Measurements from ENCODE around the gene BCAS1.

DNA sequence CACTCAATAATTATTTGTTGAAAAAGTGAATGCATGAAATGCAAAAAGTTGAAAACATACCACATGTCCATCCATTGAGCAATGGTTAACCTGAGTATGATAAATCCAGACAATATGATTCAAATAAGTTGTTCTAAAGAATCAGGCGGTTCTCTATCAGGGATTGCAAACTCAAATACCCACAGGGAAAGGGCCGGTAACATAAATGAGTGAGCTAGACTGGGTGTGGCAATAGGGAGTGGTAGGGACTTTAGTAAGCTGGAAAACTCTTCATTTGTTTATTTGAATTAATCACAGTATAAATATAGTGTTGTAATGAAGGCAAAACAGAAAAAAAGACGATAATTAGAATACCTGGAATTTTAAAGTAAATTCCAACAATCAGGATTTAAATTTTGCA, 106.3 kb downstream of the BCAS1 start:
- no peak for TF ChIP-seq POLR2A (IDR thresholded peaks at IDR 0.05; ENCODE audit: low read depth, low read length)
- TF ChIP-seq, protein P1, sequence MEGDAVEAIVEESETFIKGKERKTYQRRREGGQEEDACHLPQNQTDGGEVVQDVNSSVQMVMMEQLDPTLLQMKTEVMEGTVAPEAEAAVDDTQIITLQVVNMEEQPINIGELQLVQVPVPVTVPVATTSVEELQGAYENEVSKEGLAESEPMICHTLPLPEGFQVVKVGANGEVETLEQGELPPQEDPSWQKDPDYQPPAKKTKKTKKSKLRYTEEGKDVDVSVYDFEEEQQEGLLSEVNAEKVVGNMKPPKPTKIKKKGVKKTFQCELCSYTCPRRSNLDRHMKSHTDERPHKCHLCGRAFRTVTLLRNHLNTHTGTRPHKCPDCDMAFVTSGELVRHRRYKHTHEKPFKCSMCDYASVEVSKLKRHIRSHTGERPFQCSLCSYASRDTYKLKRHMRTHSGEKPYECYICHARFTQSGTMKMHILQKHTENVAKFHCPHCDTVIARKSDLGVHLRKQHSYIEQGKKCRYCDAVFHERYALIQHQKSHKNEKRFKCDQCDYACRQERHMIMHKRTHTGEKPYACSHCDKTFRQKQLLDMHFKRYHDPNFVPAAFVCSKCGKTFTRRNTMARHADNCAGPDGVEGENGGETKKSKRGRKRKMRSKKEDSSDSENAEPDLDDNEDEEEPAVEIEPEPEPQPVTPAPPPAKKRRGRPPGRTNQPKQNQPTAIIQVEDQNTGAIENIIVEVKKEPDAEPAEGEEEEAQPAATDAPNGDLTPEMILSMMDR (IDR thresholded peaks at IDR 0.05 in 2 of 3, conservative IDR thresholded peaks at IDR 0.05 in 1 of 3; ENCODE audit: control insufficient read depth in 2 of 3, extremely low read depth in 1 of 3, insufficient read depth in 1 of 3, low read depth in 3 of 3, low read length in 3 of 3): no peak
- TF ChIP-seq KDM1A (IDR thresholded peaks at IDR 0.05; ENCODE audit: borderline replicate concordance): no peak
- no peak for TF ChIP-seq EP300 (IDR thresholded peaks at IDR 0.05; ENCODE audit: borderline replicate concordance in 1 of 2, control insufficient read depth in 1 of 2, low read depth in 2 of 2, low read length in 2 of 2)
- no peak for TF ChIP-seq TCF7 (IDR thresholded peaks at IDR 0.05; ENCODE audit: borderline replicate concordance)
- TF ChIP-seq BCL11A (IDR thresholded peaks at IDR 0.05; ENCODE audit: low read depth, low read length): no peak
- TF ChIP-seq EZH2 (IDR thresholded peaks at IDR 0.05; ENCODE audit: borderline replicate concordance, control insufficient read depth, low read depth, low read length): no peak
- TF ChIP-seq JUNB (IDR thresholded peaks at IDR 0.05): no peak
- TF ChIP-seq, protein P2, sequence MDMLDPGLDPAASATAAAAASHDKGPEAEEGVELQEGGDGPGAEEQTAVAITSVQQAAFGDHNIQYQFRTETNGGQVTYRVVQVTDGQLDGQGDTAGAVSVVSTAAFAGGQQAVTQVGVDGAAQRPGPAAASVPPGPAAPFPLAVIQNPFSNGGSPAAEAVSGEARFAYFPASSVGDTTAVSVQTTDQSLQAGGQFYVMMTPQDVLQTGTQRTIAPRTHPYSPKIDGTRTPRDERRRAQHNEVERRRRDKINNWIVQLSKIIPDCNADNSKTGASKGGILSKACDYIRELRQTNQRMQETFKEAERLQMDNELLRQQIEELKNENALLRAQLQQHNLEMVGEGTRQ (IDR thresholded peaks at IDR 0.05; ENCODE audit: borderline replicate concordance, low read depth, low read length): no peak
- TF ChIP-seq BHLHE40 (IDR thresholded peaks at IDR 0.05; ENCODE audit: borderline replicate concordance in 1 of 2, low read depth in 2 of 2, low read length in 1 of 2): no peak
- no peak for TF ChIP-seq DPF2 (IDR thresholded peaks at IDR 0.05)
- TF ChIP-seq ZZZ3 (IDR thresholded peaks at IDR 0.05; ENCODE audit: control insufficient read depth, insufficient read length, low read depth): no peak
- TF ChIP-seq, protein P3, sequence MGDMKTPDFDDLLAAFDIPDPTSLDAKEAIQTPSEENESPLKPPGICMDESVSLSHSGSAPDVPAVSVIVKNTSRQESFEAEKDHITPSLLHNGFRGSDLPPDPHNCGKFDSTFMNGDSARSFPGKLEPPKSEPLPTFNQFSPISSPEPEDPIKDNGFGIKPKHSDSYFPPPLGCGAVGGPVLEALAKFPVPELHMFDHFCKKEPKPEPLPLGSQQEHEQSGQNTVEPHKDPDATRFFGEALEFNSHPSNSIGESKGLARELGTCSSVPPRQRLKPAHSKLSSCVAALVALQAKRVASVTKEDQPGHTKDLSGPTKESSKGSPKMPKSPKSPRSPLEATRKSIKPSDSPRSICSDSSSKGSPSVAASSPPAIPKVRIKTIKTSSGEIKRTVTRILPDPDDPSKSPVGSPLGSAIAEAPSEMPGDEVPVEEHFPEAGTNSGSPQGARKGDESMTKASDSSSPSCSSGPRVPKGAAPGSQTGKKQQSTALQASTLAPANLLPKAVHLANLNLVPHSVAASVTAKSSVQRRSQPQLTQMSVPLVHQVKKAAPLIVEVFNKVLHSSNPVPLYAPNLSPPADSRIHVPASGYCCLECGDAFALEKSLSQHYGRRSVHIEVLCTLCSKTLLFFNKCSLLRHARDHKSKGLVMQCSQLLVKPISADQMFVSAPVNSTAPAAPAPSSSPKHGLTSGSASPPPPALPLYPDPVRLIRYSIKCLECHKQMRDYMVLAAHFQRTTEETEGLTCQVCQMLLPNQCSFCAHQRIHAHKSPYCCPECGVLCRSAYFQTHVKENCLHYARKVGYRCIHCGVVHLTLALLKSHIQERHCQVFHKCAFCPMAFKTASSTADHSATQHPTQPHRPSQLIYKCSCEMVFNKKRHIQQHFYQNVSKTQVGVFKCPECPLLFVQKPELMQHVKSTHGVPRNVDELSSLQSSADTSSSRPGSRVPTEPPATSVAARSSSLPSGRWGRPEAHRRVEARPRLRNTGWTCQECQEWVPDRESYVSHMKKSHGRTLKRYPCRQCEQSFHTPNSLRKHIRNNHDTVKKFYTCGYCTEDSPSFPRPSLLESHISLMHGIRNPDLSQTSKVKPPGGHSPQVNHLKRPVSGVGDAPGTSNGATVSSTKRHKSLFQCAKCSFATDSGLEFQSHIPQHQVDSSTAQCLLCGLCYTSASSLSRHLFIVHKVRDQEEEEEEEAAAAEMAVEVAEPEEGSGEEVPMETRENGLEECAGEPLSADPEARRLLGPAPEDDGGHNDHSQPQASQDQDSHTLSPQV (IDR thresholded peaks at IDR 0.05): no peak
